ENCODE measurements around the gene UQCRFS1.
"Not testable (repeated sequence)": the region's sequence is repeated elsewhere in the genome, so short reads cannot be mapped to it uniquely, and the experiment has no call there.

The UQCRFS1 gene

GRCh38 chr19:29247471-29247870, 34.5 kb upstream of the UQCRFS1 start:
- Histone ChIP-seq H3K36me3 (ENCODE audit: insufficient read depth, low read depth, low read length) (no peaks in the 10 kb centered on the region), H3K4me1 (ENCODE audit: insufficient read depth, low read length) (no peaks in the 10 kb centered on the region), H3K27ac (ENCODE audit: low read length) (no peak overlapping the region), H3K9ac (ENCODE audit: low read depth, low read length) (no peak overlapping the region), H3K4me3 (ENCODE audit: low read length) (no peak overlapping the region), H3K27me3 (ENCODE audit: insufficient read depth, low read length) (no peaks in the 10 kb centered on the region), H3K9me3 (ENCODE audit: insufficient read depth, low read depth, low read length) (no peaks in the 10 kb centered on the region)

DNA sequence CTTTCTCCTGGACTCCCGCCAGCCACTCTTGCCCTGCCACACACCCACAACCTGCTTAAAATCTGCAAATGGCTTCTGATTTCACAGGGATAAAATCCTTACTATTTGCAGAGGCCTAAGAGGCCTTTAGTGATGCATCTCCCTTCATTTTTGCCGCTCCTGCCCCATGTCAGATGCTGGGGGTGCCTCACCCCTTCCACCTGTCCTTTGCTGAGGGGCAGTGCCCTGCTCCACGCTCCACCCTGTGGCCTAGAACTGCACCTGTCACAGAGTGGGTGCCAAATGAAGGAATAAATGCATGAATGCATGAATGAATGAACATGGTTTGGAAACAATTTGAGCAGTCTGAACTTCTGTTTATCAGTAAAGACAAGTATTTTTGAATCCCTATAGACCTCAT, 34.1 kb upstream of the UQCRFS1 start:
- Histone ChIP-seq H3K27ac (ENCODE audit: low read length) (no peak overlapping the region), H3K4me3 (ENCODE audit: low read length) (no peak overlapping the region), H3K27me3 (ENCODE audit: insufficient read depth, low read length) (no peaks in the 10 kb centered on the region), H3K9ac (ENCODE audit: low read depth, low read length) (no peak overlapping the region), H3K36me3 (ENCODE audit: insufficient read depth, low read depth, low read length) (no peaks in the 10 kb centered on the region), H3K9me3 (ENCODE audit: insufficient read depth, low read depth, low read length) (no peaks in the 10 kb centered on the region), H3K4me1 (ENCODE audit: insufficient read depth, low read length) (no peaks in the 10 kb centered on the region)

DNA sequence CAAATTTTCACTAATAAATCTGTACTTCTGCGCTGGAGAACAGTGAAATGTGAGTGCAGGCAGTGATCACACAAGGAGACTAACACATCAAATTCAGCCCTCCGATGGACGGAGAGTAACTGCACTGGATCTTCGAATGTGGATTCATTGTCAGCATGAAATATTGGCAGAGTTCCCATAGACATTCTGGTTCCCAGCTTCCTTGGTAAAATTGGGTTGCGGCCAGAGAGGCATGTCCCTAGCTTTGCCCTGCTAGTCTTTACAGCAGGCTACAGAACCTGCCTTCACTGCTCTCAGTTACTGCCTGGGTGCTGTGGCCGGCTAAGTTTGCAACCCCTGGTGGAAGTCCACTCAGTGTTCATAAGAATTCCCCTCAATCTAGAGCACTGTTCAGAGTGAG, 32.3 kb upstream of the UQCRFS1 start:
- no peak overlapping the region for H3K4me3 ChIP-seq (ENCODE audit: low read length)
- no peaks in the 10 kb centered on the region for H3K36me3 ChIP-seq (ENCODE audit: insufficient read depth, low read depth, low read length)
- no peaks in the 10 kb centered on the region for H3K9me3 ChIP-seq (ENCODE audit: insufficient read depth, low read depth, low read length)
- no peak overlapping the region for H3K9ac ChIP-seq (ENCODE audit: low read depth, low read length)
- H3K27ac ChIP-seq (ENCODE audit: low read length): no peak overlapping the region
- no peaks in the 10 kb centered on the region for H3K27me3 ChIP-seq (ENCODE audit: insufficient read depth, low read length)
- no peaks in the 10 kb centered on the region for H3K4me1 ChIP-seq (ENCODE audit: insufficient read depth, low read length)

- no peak overlapping the region for H3K27ac ChIP-seq (ENCODE audit: low read length)
- H3K36me3 ChIP-seq (ENCODE audit: insufficient read depth, low read depth, low read length): no peaks in the 10 kb centered on the region
- no peaks in the 10 kb centered on the region for H3K9me3 ChIP-seq (ENCODE audit: insufficient read depth, low read depth, low read length)
- no peak overlapping the region for H3K4me3 ChIP-seq (ENCODE audit: low read length)
- no peaks in the 10 kb centered on the region for H3K27me3 ChIP-seq (ENCODE audit: insufficient read depth, low read length)
- H3K4me1 ChIP-seq (ENCODE audit: insufficient read depth, low read length): no peaks in the 10 kb centered on the region
- H3K9ac ChIP-seq (ENCODE audit: low read depth, low read length): no peak overlapping the region
Observed at GRCh38 chr19:29241324-29241723, 28.4 kb upstream of the UQCRFS1 start.

DNA sequence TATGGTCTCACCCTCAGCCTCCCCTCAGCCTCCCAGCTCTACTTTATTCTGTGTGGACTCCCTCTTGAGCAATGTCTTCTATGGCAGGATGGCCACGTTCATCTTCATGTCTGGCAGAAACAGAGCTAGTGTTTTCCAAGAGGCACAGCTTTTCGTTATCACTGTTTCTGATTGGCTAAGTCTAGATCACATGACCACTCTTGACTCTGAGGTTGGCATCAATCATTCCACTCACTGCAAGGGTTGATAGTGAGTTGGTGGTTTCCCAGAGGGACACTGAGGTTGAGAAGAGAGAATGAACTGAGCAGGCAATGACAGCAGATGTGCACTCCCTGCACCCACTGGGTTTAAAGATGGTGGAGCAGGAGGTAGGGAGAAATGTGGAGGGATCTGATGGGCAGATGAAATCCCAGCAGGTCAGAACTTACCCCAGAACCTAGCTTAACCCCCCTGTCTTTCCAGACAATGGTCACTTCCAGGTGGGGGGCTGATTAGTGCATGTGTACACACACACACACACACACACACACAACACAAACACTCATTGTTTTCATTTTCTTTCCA, 26.3 kb upstream of the UQCRFS1 start:
- Histone ChIP-seq H3K9me3 (ENCODE audit: insufficient read depth, low read depth, low read length) (no peaks in the 10 kb centered on the region), H3K27ac (ENCODE audit: low read length) (no peak overlapping the region), H3K4me3 (ENCODE audit: low read length) (no peak overlapping the region)

GRCh38 chr19:29233591-29233990, 20.6 kb upstream of the UQCRFS1 start:
- H3K9ac ChIP-seq (ENCODE audit: low read depth, low read length): no peak overlapping the region
- H3K27ac ChIP-seq (ENCODE audit: low read length): no peak overlapping the region
- no peaks in the 10 kb centered on the region for H3K27me3 ChIP-seq (ENCODE audit: insufficient read depth, low read length)
- H3K4me3 ChIP-seq (ENCODE audit: low read length): no peak overlapping the region
- H3K4me1 ChIP-seq (ENCODE audit: insufficient read depth, low read length): no peaks in the 10 kb centered on the region
- no peaks in the 10 kb centered on the region for H3K9me3 ChIP-seq (ENCODE audit: insufficient read depth, low read depth, low read length)
- no peaks in the 10 kb centered on the region for H3K36me3 ChIP-seq (ENCODE audit: insufficient read depth, low read depth, low read length)

More for the DNA sequence above, 26.3 kb upstream of the UQCRFS1 start:
- Histone ChIP-seq H3K9ac (ENCODE audit: low read depth, low read length) (no peak overlapping the region), H3K36me3 (ENCODE audit: insufficient read depth, low read depth, low read length) (no peaks in the 10 kb centered on the region), H3K4me1 (ENCODE audit: insufficient read depth, low read length) (no peaks in the 10 kb centered on the region), H3K27me3 (ENCODE audit: insufficient read depth, low read length) (no peaks in the 10 kb centered on the region)

DNA sequence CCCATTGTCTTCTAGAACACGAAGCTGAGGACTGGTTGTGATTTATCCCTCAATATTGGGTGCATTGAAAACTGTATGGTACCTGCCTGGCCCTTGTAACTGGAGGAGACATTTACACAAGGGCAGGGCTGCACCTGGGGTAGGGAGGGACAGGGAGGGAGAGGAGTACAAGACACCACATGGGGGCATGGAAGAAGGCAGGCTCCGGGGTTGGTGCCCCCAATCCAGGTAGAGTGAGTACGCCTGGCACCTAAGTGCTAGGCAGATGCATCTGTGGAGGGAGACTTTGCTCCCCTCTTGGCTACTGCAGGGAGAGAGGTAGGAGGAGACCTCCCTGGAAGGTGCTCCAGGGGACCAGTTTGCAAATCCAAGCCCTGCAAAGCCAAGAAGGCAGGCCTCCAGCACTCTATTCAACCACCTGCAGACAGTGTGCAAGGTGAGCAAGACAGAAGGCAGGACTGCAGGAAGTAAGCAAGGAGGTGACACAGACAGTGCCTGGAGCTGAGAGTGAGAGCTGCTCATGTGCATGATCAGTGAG, 19.4 kb upstream of the UQCRFS1 start:
- no peaks in the 10 kb centered on the region for H3K4me1 ChIP-seq (ENCODE audit: insufficient read depth, low read length)
- no peaks in the 10 kb centered on the region for H3K27me3 ChIP-seq (ENCODE audit: insufficient read depth, low read length)
- no peak overlapping the region for H3K9ac ChIP-seq (ENCODE audit: low read depth, low read length)
- no peaks in the 10 kb centered on the region for H3K9me3 ChIP-seq (ENCODE audit: insufficient read depth, low read depth, low read length)
- no peaks in the 10 kb centered on the region for H3K36me3 ChIP-seq (ENCODE audit: insufficient read depth, low read depth, low read length)
- no peak overlapping the region for H3K4me3 ChIP-seq (ENCODE audit: low read length)
- no peak overlapping the region for H3K27ac ChIP-seq (ENCODE audit: low read length)

- not testable (repeated sequence) for H3K27ac ChIP-seq (ENCODE audit: low read length); H3K9ac ChIP-seq (ENCODE audit: low read depth, low read length); H3K36me3 ChIP-seq (ENCODE audit: insufficient read depth, low read depth, low read length); H3K4me1 ChIP-seq (ENCODE audit: insufficient read depth, low read length); H3K9me3 ChIP-seq (ENCODE audit: insufficient read depth, low read depth, low read length); H3K4me3 ChIP-seq (ENCODE audit: low read length); H3K27me3 ChIP-seq (ENCODE audit: insufficient read depth, low read length)
Observed at GRCh38 chr19:29231306-29231705, 18.4 kb upstream of the UQCRFS1 start.

DNA sequence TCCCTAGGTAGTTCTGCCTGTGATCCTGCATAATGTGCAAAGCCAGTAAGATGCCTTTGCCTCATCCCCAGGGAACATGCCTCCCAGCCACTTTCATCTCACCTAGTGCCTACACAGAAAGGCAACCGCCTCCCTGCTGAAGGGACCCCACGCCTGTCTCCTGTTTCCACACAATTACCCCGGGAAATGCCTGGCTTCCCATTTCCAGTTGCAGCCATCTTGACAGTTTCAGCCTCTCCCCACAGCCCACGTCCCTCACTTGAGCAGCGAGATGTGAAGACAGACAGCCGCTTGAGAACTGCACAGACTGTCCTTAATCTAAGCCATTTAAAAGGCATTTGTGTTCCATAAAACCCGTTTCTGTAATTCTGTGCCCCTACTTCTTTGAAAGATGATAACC, 4.7 kb upstream of the UQCRFS1 start:
- no peaks in the 10 kb centered on the region for H3K27me3 ChIP-seq (ENCODE audit: insufficient read depth, low read length)
- no peaks in the 10 kb centered on the region for H3K9me3 ChIP-seq (ENCODE audit: insufficient read depth, low read depth, low read length)
- H3K9ac ChIP-seq (ENCODE audit: low read depth, low read length): no peak overlapping the region

DNA sequence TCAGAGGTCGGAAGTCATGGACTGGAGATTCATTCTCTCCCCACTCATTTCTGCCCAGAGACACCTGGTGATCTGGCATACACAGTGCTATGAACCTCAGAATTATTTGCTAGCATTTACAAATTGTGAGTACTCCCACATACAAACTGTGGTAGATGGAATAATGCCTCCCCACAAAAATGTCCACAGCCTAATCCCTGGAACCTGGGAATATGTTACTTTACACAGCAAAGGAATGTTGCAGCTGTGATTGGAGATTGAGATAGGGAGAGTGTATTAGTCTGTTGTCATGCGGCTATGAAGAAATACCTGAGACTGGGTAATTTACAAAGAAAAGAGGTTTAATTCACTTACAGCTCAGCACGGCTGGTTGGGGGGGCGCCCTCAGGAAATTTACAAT, 3.1 kb upstream of the UQCRFS1 start:
- H3K9me3 ChIP-seq (ENCODE audit: insufficient read depth, low read depth, low read length): no peaks in the 10 kb centered on the region
- H3K27ac ChIP-seq (ENCODE audit: low read length): no peak overlapping the region
- H3K36me3 ChIP-seq (ENCODE audit: insufficient read depth, low read depth, low read length): no peaks in the 10 kb centered on the region
- H3K9ac ChIP-seq (ENCODE audit: low read depth, low read length): no peak overlapping the region
- H3K4me1 ChIP-seq (ENCODE audit: insufficient read depth, low read length): peaks cover 8% of the 10 kb centered on the region; the same call in 1 of the 2 replicates
- H3K4me3 ChIP-seq (ENCODE audit: low read length): no peak overlapping the region
- H3K27me3 ChIP-seq (ENCODE audit: insufficient read depth, low read length): no peaks in the 10 kb centered on the region

More for the DNA sequence above, 4.7 kb upstream of the UQCRFS1 start:
- H3K4me1 ChIP-seq (ENCODE audit: insufficient read depth, low read length): peaks cover 4% of the 10 kb centered on the region; the same call in 1 of the 2 replicates
- no peak overlapping the region for H3K27ac ChIP-seq (ENCODE audit: low read length)
- no peaks in the 10 kb centered on the region for H3K36me3 ChIP-seq (ENCODE audit: insufficient read depth, low read depth, low read length)
- no peak overlapping the region for H3K4me3 ChIP-seq (ENCODE audit: low read length)

DNA sequence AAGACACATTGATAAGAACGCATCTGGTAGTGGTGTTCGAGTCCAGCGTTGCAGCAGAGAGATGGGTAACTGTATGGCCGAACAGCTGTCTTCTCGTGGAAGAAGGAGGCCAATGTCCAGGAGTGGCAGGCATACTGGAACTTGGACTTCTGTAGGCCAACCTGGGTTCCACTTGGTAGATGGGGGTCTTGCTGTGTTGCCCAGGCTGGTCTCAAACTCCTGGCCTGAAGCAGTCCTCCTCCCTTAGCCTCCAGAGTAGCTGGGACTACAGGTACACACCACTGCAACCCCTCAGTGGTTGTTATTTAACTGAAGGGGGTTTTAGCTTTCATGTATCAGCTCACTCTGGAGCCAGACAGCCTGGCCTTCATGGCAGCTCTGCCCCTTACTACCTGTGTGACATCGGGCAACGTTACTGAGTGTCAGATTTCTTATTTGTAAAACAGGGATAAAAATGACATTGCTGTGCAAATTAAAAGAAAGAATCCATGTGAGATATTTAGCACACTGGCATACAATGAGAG, 2.4 kb upstream of the UQCRFS1 start:
- H3K4me1 ChIP-seq (ENCODE audit: insufficient read depth, low read length): peaks cover 8% of the 10 kb centered on the region; the same call in 1 of the 2 replicates
- H3K9me3 ChIP-seq (ENCODE audit: insufficient read depth, low read depth, low read length): no peaks in the 10 kb centered on the region
- no peak overlapping the region for H3K9ac ChIP-seq (ENCODE audit: low read depth, low read length)
- no peaks in the 10 kb centered on the region for H3K27me3 ChIP-seq (ENCODE audit: insufficient read depth, low read length)
- H3K36me3 ChIP-seq (ENCODE audit: insufficient read depth, low read depth, low read length): no peaks in the 10 kb centered on the region
- H3K4me3 ChIP-seq (ENCODE audit: low read length): no peak overlapping the region
- H3K27ac ChIP-seq (ENCODE audit: low read length): no peak overlapping the region

GRCh38 chr19:29214411-29214810, 1.5 kb upstream of the UQCRFS1 start:
- Histone ChIP-seq H3K9me3 (ENCODE audit: insufficient read depth, low read depth, low read length) (no peaks in the 10 kb centered on the region), H3K9ac (ENCODE audit: low read depth, low read length) (no peak overlapping the region), H3K27ac (ENCODE audit: low read length) (no peak overlapping the region), H3K4me1 (ENCODE audit: insufficient read depth, low read length) (peaks cover 15% of the 10 kb centered on the region), H3K27me3 (ENCODE audit: insufficient read depth, low read length) (no peaks in the 10 kb centered on the region), H3K36me3 (ENCODE audit: insufficient read depth, low read depth, low read length) (peaks cover 3% of the 10 kb centered on the region; the same call in 1 of the 2 replicates), H3K4me3 (ENCODE audit: low read length) (no peak overlapping the region)
